ENCODE results near the gene CPSF3. TPM values are rescaled to one million over a fixed set of nuclear protein-coding genes. Genes with fewer than 3 reads are reported as not detected.

The CPSF3 gene
- total and polyA plus RNA-seq, 2 of the 8 experiments (the other 6 are each of a cell fraction or from before 2014, with no cell fraction given), result 44.5 to 93.3 TPM

- FAIRE-seq (no peak), DNase-seq (ENCODE audit: low read depth in 1 of 2, low spot score in 2 of 2) (no peak)
- Histone ChIP-seq H3K14ac (ENCODE audit: insufficient read length) (no peak overlapping the region), H2AK5ac (ENCODE audit: low read depth, low read length) (no peak overlapping the region), H3K4ac (replicated peaks; ENCODE audit: insufficient read length, low read depth, low read length) (no peak overlapping the region), H2BK15ac (ENCODE audit: low read length) (no peak overlapping the region), H3K23me2 (ENCODE audit: low read depth, low read length) (no peaks in the 10 kb centered on the region), H3K27me3 (replicated peaks in 1 of 4; ENCODE audit: control insufficient read depth in 3 of 4, extremely low read depth in 1 of 4, insufficient read depth in 3 of 4, low read length in 3 of 4) (no peaks in the 10 kb centered on the region), H3K79me1 (ENCODE audit: low read depth, low read length) (no peaks in the 10 kb centered on the region; the same call in none of the 2 replicates), H2BK20ac (ENCODE audit: low read length) (no peak overlapping the region), H4K20me1 (replicated peaks in 1 of 2; ENCODE audit: control insufficient read depth in 1 of 2, insufficient read depth in 2 of 2, low read length in 2 of 2) (no peaks in the 10 kb centered on the region), H2BK120ac (replicated peaks; ENCODE audit: low read depth, low read length) (no peak overlapping the region), H3K36me3 (ENCODE audit: control insufficient read depth in 2 of 4, insufficient read depth in 4 of 4, low read length in 3 of 4) (no peaks in the 10 kb centered on the region; a peak in 1 of 8 replicates), H2BK5ac (ENCODE audit: low read depth, low read length) (no peak overlapping the region), H3K9me3 (ENCODE audit: insufficient read depth in 2 of 2, low read depth in 1 of 2, low read length in 1 of 2) (no peaks in the 10 kb centered on the region), H3K4me1 (replicated peaks in 1 of 4; ENCODE audit: control insufficient read depth in 3 of 4, insufficient read depth in 4 of 4, low read length in 3 of 4) (no peaks in the 10 kb centered on the region), H3K23ac (ENCODE audit: insufficient read length) (no peak overlapping the region), H3K79me2 (ENCODE audit: control insufficient read depth in 1 of 2, insufficient read depth in 2 of 2, low read length in 2 of 2) (no peaks in the 10 kb centered on the region), H4K8ac (ENCODE audit: extremely low read depth, insufficient read depth, low read length) (no peak overlapping the region), H4K91ac (replicated peaks; ENCODE audit: insufficient read length, low read length) (no peak overlapping the region), H3K18ac (ENCODE audit: extremely low read depth, low read length) (no peak overlapping the region), H4K5ac (ENCODE audit: insufficient read length, low read depth, low read length) (no peak overlapping the region), H3K9ac (replicated peaks in 1 of 4; ENCODE audit: extremely low read depth in 1 of 4, low read depth in 3 of 4, low read length in 3 of 4) (no peak overlapping the region), H2AFZ (ENCODE audit: low read length) (no peak overlapping the region), H2BK12ac (ENCODE audit: low read depth, low read length) (no peak overlapping the region), H3K4me3 (ENCODE audit: extremely low read depth in 1 of 4, insufficient read depth in 2 of 4, low read depth in 3 of 4, low read length in 4 of 4) (no peak overlapping the region), H3K56ac (replicated peaks; ENCODE audit: insufficient read length, low read depth, low read length) (no peak overlapping the region), H3K27ac (ENCODE audit: low read depth, low read length) (no peak overlapping the region), H3K4me2 (ENCODE audit: insufficient read depth in 1 of 2, low read depth in 2 of 2, low read length in 2 of 2) (no peak overlapping the region)
- WGBS, 2 experiments (ENCODE audit: extremely low coverage in 1 of 2, insufficient coverage in 1 of 2, insufficient read length in 1 of 2, insufficient replicate concordance in 2 of 2, low coverage in 1 of 2, low lambda C conversion rate in 2 of 2, missing lambda C conversion rate in 1 of 2), result 86% methylated on average over 7 of the region's 7 CpGs; no CpG with 5 or more reads in 1 of the 2 experiments
- ChIA-PET POLR2A (ENCODE audit: partially characterized antibody) (interaction anchor here (0.6 kb wide), 1 partner anchor 23 kb away, joined by 3 read pairs; no protein-coding TSS in a partner anchor), CTCF (ENCODE audit: partially characterized antibody) (interaction anchor here (0.6 to 1.2 kb wide), 3 partner anchors 25 to 271 kb away, joined by 3 to 4 read pairs (median 3); no protein-coding TSS in a partner anchor)
- TF ChIP-seq GTF2F1 (IDR thresholded peaks at IDR 0.05; ENCODE audit: borderline replicate concordance, low read depth, low read length) (no peak), TBP (IDR thresholded peaks at IDR 0.05; ENCODE audit: low read depth, low read length) (no peak), CBX8 (IDR thresholded peaks at IDR 0.05; ENCODE audit: borderline replicate concordance, low read depth, low read length) (no peak), RXRA (IDR thresholded peaks at IDR 0.05; ENCODE audit: insufficient read depth, low read depth, low read length) (no peak), RBBP5 (IDR thresholded peaks at IDR 0.05; ENCODE audit: borderline replicate concordance, low read depth, low read length) (no peak), POLR2A (IDR thresholded peaks at IDR 0.05; ENCODE audit: control extremely low read depth in 1 of 2, low read depth in 2 of 2, low read length in 2 of 2) (no peak), CTBP2 (IDR thresholded peaks at IDR 0.05; ENCODE audit: borderline replicate concordance, insufficient read depth, insufficient read length, low read length) (no peak), ASH2L (IDR thresholded peaks at IDR 0.05; ENCODE audit: low read length) (no peak), MAFK (IDR thresholded peaks at IDR 0.05; ENCODE audit: low read depth, low read length) (no peak), FOSL1 (IDR thresholded peaks at IDR 0.05; ENCODE audit: insufficient read depth, low read depth, low read length) (no peak), GABPA (IDR thresholded peaks at IDR 0.05; ENCODE audit: borderline replicate concordance, insufficient read depth, low read length) (no peak), TAF1 (IDR thresholded peaks at IDR 0.05; ENCODE audit: low read depth, low read length) (no peak)
- TF ChIP-seq, protein P1, sequence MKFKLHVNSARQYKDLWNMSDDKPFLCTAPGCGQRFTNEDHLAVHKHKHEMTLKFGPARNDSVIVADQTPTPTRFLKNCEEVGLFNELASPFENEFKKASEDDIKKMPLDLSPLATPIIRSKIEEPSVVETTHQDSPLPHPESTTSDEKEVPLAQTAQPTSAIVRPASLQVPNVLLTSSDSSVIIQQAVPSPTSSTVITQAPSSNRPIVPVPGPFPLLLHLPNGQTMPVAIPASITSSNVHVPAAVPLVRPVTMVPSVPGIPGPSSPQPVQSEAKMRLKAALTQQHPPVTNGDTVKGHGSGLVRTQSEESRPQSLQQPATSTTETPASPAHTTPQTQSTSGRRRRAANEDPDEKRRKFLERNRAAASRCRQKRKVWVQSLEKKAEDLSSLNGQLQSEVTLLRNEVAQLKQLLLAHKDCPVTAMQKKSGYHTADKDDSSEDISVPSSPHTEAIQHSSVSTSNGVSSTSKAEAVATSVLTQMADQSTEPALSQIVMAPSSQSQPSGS (IDR thresholded peaks at IDR 0.05; ENCODE audit: low read length), result no peak
Measured at GRCh38 chr2:9412781-9413180, 10.7 kb upstream of the CPSF3 start.
